HG03025 (cell line): ENCODE data around the gene FXYD3.

Experiments used
- ATAC-seq: cut with Tn5 transposase; IDR thresholded peaks from one replicate; pipeline ENCODE4 v1.9.1; 2021; ENCODE audit warnings: mild to moderate bottlenecking, moderate library complexity; ENCODE audit not compliant: unreplicated experiment, low FRiP score

Gene FXYD3

GRCh38 chr19:35105411-35106290 is 10.0 kb upstream of the FXYD3 start:
- no peak for ATAC-seq

GRCh38 chr19:35106291-35106583 is 9.4 kb upstream of the FXYD3 start:
- no peak for ATAC-seq

- ATAC-seq = no peak
Measured at GRCh38 chr19:35106898-35107541, 8.6 kb upstream of the FXYD3 start.

GRCh38 chr19:35107545-35107944 is 8.1 kb upstream of the FXYD3 start:
- ATAC-seq = no peak

GRCh38 chr19:35108730-35109129 is 6.9 kb upstream of the FXYD3 start:
- no peak for ATAC-seq

GRCh38 chr19:35109395-35110112 is 6.1 kb upstream of the FXYD3 start:
- ATAC-seq = no peak

- ATAC-seq = no peak
Measured at GRCh38 chr19:35110974-35111373, 4.6 kb upstream of the FXYD3 start.

- ATAC-seq = no peak
Measured at GRCh38 chr19:35112995-35113688, 2.5 kb upstream of the FXYD3 start.

- no peak for ATAC-seq
Measured at GRCh38 chr19:35114353-35115176, 1.1 kb upstream of the FXYD3 start.

GRCh38 chr19:35116072-35116801 is 614 bp downstream of the FXYD3 start:
- no peak for ATAC-seq

GRCh38 chr19:35117116-35117515 is 1.5 kb downstream of the FXYD3 start:
- ATAC-seq = no peak

GRCh38 chr19:35117799-35118198 is 2.2 kb downstream of the FXYD3 start:
- ATAC-seq = no peak

GRCh38 chr19:35118268-35119020 is 2.8 kb downstream of the FXYD3 start:
- ATAC-seq = no peak

GRCh38 chr19:35119091-35119490 is 3.5 kb downstream of the FXYD3 start:
- no peak for ATAC-seq

- no peak for ATAC-seq
Measured at GRCh38 chr19:35119578-35120155, 4.0 kb downstream of the FXYD3 start.

GRCh38 chr19:35120492-35120891 is 4.9 kb downstream of the FXYD3 start:
- no peak for ATAC-seq

GRCh38 chr19:35120898-35121297 is 5.3 kb downstream of the FXYD3 start:
- no peak for ATAC-seq
